ENCODE data around the gene GPS2.

GPS2 gene

DNA sequence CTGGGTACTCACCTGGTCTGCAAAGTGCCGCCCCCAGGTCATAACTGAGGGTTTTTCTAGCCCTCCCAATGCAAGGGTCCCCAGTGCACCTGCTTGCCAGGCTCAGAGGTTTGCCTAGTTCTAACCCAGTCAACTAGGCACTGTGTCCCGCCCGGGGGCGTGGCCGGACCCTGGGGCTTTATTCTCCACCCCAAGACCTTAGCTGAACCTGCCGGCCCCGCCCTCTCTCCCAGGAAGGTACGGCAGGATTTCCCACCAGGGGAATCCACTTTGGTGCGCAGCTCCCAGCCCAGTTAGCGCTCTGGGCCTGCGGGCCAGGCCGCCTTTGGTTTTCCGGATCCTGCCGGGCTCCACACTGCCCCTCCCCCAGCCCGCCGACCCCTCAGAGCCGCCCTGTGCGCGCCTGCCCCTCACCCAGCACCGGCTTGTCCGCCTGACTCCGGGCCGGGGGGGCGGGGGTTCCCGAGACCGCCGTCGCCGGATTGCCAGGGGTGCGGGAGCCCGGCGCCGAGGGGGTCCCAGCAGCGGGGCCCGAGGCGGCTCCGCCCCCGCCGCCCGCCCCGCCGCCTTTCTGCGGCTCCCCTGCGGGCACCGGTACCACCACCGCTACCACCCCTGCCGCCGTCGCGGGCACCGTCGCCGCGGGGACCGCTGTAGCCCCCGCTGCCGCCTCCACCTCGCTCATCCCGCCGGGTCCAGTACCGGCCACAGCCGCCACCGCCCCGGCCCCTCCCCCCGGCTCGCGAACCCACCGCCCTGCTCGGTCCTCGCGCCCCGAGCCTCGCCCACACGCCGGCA, 21.1 kb downstream of the GPS2 start:
- DNase-seq (ENCODE audit: low spot score) (no peak), FAIRE-seq (no peak)

DNA sequence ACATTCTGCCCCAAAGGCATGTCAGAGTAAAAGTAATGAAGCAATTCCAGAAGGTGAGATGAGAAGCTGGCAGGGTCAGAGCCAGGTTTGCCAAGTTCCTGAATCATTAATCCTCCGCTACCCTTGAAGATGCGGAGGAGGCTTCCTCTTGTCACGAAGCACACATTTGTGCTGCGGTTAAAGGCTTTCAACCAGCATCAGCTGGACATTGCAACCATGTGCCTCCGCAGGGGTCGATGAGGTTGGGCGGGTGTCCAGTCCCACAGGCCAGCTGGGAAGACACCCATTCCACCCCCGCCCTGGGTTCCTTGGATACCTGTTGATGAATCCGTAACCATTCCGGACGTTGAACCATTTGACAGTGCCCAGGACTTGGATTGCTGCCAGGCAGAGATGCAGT, 22.0 kb downstream of the GPS2 start:
- DNase-seq (ENCODE audit: low spot score) (no peak), FAIRE-seq (no peak)

DNA sequence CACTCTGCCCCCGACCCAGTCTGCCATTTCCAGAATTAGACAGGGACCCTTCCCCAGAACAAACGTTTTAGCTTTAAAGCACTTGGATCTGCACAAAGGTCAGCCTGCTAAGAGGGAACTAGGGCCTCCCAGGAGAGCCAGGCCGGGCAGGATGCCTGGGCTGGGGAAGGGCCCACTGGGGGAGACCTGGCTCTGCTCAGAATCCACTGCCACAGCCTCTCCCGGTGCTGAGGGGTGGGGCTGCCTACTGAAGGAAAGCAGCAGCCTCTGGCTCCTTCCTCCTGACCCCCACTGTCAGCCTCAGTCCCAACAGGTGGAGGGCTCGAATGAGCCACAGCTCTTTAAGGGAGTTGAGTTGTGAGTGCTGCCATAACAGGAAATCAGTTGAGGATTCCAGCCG, 22.4 kb downstream of the GPS2 start:
- no peak for FAIRE-seq
- DNase-seq (ENCODE audit: low spot score) = no peak

DNA sequence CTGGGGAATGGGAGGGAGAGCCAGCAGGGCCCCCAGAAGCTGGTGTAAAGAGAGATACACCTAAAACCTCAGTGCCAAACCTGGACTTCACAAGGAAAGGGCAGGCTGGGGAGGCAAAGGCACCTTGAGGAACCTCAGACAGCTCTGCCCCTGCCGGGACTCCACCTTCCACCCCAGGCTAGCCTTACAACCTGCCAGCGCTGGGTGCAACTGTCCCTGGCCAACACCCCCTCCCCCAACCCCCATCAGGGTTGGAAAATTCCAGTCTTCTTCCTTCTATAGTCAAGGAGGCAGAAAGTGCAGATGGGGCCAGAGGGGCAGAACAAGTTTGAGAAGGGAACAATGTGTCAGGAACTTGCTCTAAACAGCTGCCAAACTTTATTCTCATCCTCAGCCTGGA, 23.0 kb downstream of the GPS2 start:
- FAIRE-seq = no peak
- DNase-seq (ENCODE audit: low spot score) = no peak

DNA sequence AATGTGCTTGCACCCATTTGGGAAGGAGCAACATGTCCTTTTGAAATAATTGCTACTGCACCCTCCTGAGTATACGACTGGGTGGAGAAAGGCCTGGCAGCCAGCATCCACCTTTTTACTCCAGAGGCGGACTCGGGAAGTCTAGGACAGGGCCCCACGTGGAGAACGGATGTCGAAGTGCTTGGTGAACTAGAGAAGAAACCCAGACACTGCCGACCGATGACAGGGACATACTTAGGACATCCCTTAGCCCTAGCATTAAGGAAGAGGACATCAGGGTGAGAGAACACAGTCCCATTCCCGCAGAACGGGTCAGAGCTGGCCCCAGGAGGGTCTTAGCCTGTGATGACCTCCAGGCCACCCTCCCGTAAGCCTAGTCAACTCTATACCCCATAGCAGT, 24.5 kb downstream of the GPS2 start:
- DNase-seq (ENCODE audit: low spot score) = no peak
- FAIRE-seq = no peak

DNA sequence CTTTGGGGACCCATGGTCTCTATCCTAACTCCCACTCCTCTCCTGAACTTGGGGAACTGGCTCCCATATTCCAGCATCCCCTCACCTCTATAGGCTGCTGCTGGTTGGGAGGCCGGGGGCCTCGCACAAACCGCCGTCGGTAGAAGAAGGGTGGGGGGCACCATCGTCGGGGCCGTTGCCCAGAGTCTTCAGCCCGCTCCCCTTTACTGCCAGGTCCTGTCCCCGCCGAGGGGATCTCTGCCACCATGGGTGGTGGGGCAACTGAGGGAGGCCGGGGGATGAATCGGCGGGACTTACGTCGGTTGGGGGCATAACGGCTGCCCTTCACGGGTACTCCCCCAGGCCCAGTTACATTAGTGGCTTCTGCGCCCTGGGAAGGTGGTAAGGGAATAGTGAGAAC, 25.0 kb downstream of the GPS2 start:
- FAIRE-seq (no peak), DNase-seq (ENCODE audit: low spot score) (no peak)

DNA sequence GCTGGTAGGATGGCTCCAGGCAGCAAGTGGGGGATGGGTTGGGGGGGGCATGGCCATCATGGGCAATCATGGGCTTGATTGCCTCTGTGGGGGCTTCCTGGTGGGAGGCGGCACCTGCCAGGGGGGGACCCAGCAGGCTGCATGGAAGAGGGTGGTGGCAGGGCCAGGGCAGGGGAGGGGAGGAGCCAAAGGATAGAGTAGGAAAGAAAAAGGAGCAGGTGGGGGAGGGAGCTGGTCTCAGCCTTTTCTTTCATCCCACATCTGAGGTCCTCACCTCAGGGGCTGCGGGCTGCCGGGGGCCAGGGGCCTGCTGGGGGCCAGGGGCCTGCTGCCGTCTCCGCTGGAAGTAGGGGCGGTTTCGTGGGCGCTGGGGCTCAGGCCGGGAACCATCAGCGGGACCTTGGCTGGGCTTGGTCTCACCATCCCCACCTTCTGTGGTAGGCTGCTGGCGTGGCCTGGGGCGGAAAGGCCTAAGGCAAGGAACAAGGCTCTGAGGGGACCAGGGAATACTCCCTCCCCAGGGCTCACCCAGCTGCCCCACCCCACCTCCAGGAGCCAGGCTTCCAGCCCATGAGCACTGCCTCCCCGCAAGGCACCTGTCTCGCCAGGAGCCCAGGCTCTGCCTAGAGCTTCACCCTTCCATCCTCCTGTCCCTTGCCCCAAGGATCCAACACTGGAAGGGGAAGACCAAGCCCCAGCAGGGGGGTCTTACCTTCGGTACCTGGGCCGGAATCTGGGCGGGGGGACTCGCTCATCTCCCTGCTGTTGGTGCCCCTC, 25.7 kb downstream of the GPS2 start:
- DNase-seq (ENCODE audit: low spot score) (no peak), FAIRE-seq (no peak)

DNA sequence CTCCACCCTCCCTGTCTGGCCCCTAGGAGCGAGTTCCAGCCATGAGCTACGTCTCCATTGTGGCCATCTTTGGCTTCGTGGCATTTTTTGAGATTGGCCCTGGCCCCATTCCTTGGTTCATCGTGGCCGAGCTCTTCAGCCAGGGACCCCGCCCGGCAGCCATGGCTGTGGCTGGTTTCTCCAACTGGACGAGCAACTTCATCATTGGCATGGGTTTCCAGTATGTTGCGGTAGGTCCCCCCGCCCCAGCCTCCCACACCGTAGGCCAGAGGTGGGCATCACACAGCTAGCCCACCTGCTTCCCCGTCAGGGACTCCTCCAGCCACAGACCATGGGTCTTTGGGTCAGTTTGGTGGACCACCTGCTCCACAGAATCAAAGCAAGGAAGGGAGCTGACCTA, 29.5 kb downstream of the GPS2 start:
- no peak for FAIRE-seq

DNA sequence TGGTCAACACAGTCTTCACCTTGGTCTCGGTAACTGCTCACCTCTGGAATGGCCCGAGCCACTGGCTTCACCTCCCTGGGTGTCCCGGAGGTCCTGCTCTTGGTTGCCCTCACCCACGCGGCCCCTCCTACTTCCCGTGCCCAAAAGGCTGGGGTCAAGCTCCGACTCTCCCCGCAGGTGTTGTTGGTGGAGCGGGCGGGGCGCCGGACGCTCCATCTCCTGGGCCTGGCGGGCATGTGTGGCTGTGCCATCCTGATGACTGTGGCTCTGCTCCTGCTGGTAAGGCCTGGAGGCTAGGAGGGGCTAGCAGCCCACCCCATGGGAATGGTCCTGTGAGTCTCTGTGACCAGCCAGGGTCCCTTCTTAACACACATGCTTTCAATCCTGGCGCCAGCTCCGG, 30.2 kb downstream of the GPS2 start:
- no peak for DNase-seq (ENCODE audit: low spot score)
- no peak for FAIRE-seq

More for the DNA sequence above, 29.5 kb downstream of the GPS2 start:
- no peak for DNase-seq (ENCODE audit: low spot score)

DNA sequence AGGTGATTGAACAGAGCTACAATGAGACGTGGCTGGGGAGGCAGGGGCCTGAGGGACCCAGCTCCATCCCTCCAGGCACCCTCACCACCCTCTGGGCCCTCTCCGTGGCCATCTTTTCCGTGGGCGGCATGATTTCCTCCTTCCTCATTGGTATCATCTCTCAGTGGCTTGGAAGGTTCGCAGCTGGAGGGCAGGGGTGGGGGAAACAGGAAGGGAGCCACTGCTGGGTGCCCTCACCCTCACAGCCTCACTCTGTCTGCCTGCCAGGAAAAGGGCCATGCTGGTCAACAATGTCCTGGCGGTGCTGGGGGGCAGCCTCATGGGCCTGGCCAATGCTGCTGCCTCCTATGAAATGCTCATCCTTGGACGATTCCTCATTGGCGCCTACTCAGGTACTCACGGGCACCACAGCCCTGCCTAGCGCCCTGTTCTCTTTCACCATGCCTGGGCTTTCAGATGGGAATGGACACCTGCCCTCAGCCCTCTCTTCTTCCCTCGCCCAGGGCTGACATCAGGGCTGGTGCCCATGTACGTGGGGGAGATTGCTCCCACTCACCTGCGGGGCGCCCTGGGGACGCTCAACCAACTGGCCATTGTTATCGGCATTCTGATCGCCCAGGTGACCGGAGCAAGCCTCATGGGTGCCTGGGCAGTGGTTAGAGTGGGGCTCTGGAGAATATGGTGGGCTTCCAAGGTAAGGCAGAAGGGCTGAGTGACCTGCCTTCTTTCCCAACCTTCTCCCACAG, 31.5 kb downstream of the GPS2 start:
- FAIRE-seq = no peak
- DNase-seq (ENCODE audit: low spot score) = no peak

DNA sequence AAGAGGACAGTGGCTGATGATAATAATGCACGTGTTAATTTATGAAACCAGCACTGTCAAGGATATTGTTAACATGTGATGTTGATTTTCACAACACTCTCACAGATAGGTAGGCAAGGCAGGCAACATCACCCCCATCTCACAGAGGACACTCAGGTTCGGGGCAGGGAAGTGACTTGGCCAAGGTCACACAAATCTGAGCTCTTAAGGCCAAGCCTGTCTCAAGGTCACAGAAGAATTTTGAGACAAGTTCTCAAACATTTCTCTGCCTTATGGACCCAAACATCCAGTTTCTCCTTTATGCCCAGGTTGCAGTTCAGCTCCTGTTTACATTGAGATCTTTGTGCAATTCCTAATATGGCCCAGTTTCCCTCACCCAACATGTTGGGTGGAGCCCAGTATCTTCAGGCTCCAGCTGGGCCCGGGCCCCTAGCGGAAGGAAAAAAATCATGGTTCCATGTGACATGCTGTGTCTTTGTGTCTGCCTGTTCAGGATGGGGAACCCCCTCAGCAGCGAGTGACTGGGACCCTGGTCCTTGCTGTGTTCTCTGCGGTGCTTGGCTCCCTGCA, 32.3 kb downstream of the GPS2 start:
- FAIRE-seq = no peak
- DNase-seq (ENCODE audit: low spot score) = no peak

DNA sequence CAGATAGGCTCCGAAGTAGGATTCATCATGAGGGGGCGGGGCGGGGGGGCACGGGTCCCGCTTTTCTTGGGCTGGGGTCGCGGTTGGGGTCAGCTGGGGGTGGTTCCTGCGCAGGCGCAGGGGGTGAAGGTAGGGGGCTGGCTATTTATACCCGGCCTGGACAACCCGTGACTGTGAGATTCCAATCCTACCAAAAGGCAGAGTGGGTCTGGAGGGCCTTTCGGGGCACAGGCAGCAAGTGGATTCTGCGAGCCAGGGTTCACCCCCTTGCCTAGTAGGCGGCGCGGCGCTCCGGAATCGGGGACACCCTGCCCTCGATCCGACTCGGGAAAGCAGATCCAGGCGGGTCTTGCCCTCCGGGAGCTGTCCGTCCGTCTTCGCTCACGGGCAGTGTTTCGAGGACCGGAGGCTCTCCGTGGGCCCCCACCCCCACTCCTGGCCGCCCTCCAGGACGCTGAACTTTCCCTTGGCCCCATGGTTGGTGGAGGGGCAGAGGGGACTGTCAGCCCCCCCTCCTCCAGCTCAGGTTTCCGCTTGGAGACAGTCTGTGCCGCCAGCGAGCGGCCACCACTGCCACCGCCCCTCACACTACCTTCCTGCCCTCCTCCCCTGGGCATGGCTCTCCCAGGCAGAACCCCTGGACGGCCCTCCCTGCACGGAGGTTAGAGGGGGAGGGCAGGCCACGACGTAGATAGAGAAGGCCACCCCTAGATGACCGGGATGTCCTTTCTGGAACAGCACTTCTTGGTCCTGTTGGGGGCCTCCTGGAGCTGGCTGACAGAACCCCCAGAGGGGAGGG, 33.0 kb downstream of the GPS2 start:
- FAIRE-seq (no peak), DNase-seq (ENCODE audit: low spot score) (no peak)

DNA sequence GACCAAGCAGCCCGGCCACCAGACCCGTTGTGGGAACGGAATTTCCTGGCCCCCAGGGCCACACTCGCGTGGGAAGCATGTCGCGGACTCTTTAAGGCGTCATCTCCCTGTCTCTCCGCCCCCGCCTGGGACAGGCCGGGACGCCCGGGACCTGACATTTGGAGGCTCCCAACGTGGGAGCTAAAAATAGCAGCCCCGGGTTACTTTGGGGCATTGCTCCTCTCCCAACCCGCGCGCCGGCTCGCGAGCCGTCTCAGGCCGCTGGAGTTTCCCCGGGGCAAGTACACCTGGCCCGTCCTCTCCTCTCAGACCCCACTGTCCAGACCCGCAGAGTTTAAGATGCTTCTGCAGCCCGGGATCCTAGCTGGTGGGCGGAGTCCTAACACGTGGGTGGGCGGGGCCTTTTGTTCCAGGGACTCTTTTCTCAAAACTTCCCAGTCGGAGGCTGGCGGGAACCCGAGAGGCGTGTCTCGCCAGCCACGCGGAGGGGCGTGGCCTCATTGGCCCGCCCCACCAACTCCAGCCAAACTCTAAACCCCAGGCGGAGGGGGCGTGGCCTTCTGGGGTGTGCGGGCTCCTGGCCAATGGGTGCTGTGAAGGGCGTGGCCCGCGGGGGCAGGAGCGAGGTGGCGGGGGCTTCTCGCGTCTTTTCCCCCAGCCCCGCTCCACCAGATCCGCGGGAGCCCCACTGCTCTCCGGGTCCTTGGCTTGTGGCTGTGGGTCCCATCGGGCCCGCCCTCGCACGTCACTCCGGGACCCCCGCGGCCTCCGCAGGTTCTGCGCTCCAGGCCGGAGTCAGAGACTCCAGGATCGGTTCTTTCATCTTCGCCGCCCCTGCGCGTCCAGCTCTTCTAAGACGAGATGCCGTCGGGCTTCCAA, 33.8 kb downstream of the GPS2 start, which contains the start of gene SLC2A4:
Gene SLC2A4, plus strand, starts transcription at position 645 of the 879 bp plus-strand sequence. Its CDS starts 217 bp downstream, at position 862.
- peak; percentile 93 for DNase-seq (ENCODE audit: low spot score)
- FAIRE-seq = no peak

DNA sequence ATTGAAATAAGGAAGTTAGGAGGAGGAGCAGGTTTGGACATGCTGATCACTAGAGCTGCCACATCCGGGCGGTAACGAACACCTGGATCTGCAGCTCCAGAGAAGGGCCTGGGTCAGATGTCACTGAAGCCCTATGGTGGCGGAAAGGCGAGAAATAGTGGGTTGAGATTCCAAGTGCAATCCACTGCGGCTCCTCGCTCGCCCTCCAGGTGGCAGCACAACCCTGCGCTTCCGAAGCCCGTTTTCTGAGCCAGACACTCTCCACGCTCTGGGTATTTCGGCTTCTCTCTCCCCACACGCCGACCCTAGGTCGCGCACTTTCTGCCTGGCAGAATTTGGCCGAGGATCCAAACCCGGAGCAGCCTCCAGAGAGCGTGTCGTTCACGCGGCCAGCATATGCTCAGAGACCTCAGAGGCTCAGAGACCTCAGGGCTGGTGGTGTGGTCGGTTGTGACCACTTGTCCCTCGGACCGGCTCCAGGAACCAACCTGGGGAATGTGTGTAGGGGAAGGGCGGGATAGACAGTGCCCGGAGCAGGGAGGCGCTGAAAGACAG, 34.6 kb downstream of the GPS2 start:
- DNase-seq (ENCODE audit: low spot score) (peak; percentile 69), FAIRE-seq (no peak)

DNA sequence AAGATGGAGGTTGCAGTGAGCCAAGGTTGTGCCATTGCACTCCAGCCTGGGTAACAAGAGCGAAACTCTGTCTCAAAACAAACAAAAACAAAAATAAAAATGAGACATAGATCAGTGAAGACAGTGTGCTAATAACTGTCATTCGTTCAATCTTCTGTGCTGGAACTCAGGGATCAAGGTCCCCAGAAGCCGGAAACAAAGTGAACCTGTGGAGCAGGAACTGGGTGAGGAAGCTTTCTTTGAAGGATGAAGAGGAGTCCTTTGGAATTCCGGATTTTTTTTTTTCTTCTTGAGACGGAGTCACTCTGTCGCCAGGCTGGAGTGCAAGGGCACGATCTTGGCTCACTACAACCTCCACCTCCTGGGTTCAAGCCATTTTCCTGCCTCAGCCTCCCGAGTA, 35.7 kb downstream of the GPS2 start:
- DNase-seq (ENCODE audit: low spot score) (no peak), FAIRE-seq (no peak)

DNA sequence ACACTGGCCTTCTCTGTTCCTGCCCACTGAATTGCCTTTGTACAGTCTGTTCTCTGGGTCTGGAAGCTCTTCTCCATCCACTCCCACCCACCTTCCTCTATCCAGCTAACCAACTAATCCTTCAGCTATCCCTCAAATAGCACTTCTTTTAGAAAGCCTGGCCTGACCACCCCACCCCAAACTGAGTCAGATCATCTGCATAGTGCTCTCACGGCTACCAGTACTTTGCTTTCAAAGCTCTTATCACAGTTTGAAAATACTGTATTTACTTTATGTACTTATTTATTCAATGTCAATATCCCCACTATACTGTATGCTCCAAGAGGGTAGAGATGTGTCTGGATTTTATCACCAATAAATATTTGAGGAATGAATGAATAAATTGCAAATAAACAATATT, 48.4 kb downstream of the GPS2 start:
- DNase-seq (ENCODE audit: low spot score) (no peak), FAIRE-seq (no peak)

DNA sequence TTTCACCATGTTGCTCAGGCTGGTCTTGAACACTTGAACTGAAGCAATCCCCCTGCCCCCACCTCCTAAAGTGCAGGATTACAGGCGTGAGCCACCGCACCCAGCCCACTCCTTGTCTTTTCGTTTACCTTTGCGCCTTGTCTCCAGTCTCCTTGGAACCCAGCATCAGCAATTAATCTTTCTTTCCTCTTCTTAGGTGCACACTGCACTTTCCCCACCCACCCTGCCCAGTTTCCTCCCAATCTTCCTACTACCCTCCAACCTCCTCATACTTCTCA, 51.4 kb downstream of the GPS2 start:
- DNase-seq (ENCODE audit: low spot score) (no peak), FAIRE-seq (no peak)

DNA sequence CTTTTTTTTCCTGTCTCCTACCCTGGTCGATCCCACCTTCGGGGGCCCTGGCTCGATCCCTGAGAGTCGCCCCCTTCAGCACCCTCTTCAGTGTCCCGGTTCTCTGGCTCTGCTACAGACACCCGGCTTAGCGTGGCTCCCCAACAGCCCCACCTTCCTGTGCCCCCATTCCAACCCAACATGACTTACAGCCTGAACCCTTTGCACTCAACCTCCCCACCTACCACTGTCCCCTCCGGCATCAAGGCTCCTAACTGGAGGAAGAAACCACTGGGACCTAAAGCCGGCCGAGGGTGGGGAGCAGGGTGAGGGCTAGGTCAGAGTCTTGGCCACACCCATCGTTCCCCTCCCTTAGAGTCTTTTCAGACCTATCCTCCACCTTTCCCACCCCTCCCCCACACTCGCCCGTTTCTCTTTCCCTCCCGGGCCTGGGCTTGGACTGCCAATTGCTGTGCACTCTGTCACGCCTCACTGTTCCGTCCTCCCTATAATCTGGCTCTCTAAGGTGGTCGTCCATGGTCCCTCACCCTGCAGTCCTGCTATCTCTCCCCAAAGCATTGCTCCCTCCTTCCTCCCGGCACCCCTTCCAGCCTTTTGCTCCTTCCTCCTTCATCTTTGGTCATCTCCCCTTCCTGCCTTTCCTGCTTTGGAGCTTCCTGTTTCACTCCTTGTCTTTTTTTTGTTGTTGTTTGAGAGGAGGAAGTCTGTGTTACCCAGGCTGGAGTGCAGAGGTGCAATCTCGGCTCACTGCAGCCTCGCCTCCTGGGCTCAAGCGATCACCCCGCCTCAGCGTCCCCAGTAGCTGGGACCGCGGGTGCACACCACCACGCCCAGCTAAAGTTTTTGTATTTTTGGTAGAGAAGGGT, 52.0 kb downstream of the GPS2 start:
- FAIRE-seq (no peak), DNase-seq (ENCODE audit: low spot score) (no peak)
